Naive B cell (primary cell): ENCODE data around the gene USP6NL. TPM values are rescaled to one million over a fixed set of nuclear protein-coding genes. Genes with fewer than 3 reads are reported as not detected.
A peak's percentile ranks its signal among the peaks of the same experiment; 100 is the strongest.
"Not testable (repeated sequence)": the region's sequence is repeated elsewhere in the genome, so short reads cannot be mapped to it uniquely, and the experiment has no call there.

ENCODE experiments used
- ATAC-seq, 2 donors: fragments of 150-1000 bp; cut with Tn5 transposase; 2 replicates each; pipeline ENCODE4 v1.10.0; 2021; ENCODE audit warnings: low read depth in 2 of 2, mild to moderate bottlenecking in 2 of 2, moderate library complexity in 2 of 2
- DNase-seq: peaks from one replicate; pipeline ENCODE4 v3.0.0; 2022
- H3K27ac Mint-ChIP-seq, 6 donors: one replicate each; pipeline ENCODE4 v1.8.0; 2020 to 2022; ENCODE audit warnings: mild to moderate bottlenecking in 6 of 6, mixed read lengths in 6 of 6, moderate library complexity in 5 of 6, inconsistent platforms in 2 of 6
- H3K27me3 Mint-ChIP-seq, 3 donors: one replicate each; pipeline ENCODE4 v1.8.0; 2021 to 2022; ENCODE audit warnings: mixed read lengths in 3 of 3, mild to moderate bottlenecking in 1 of 3
- H3K36me3 Mint-ChIP-seq, 2 donors: one replicate each; pipeline ENCODE4 v1.8.0; 2020 to 2022; ENCODE audit warnings: mixed read lengths in 2 of 2, inconsistent platforms in 1 of 2, mild to moderate bottlenecking in 1 of 2
- H3K4me1 Mint-ChIP-seq, 3 donors: one replicate each; pipeline ENCODE4 v1.8.0; 2020 to 2022; ENCODE audit warnings: mixed read lengths in 3 of 3, inconsistent platforms in 1 of 3, mild to moderate bottlenecking in 1 of 3, moderate library complexity in 1 of 3
- H3K4me3 Mint-ChIP-seq, 8 donors: one replicate each; pipeline ENCODE4 v1.8.0; 2020 to 2022; ENCODE audit warnings: mild to moderate bottlenecking in 8 of 8, mixed read lengths in 8 of 8, moderate library complexity in 8 of 8, inconsistent platforms in 2 of 8
- H3K9me3 Mint-ChIP-seq, 7 donors: one replicate each; pipeline ENCODE4 v1.8.0; 2020 to 2022; ENCODE audit warnings: mixed read lengths in 7 of 7, mild to moderate bottlenecking in 5 of 7, inconsistent platforms in 2 of 7, moderate library complexity in 1 of 7
- polyA plus RNA-seq, 6 donors: library from polyadenylated mRNA; unstranded; fragments of 300-500 nt; fragmentation: Illumina TruSeq; gene quantifications; one replicate each; pipeline ENCODE4 v1.2.3, GENCODE V29; 2021; ENCODE audit warnings: low read depth in 6 of 6

Gene USP6NL
- polyA plus RNA-seq, 6 donors from 2014 or later: 37.8 to 56.8 (median 50.2) TPM

DNA sequence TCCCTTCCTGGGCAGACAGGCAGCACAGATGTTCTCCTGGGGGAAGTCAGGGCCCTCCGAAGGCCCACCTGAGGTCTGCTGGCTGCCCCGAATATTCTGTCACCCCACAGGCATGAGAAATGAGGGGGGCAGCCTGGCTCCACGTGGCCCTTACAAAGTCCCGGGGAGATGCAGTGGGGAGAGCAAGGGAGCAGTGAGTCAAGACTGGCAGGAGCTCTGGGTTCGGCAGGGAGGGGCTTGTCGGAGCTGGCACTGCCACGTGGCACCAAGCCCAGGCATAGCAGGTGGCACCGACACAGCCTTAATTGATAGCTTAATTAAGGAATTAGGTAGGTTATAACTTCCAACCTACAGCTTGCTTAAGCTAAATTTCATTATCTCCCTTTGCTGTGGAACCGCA is 163.9 kb downstream of the USP6NL start:
- H3K27ac Mint-ChIP-seq: no peak overlapping the region
- H3K36me3 Mint-ChIP-seq: no peaks in the 10 kb centered on the region
- H3K27me3 Mint-ChIP-seq: no peaks in the 10 kb centered on the region
- H3K9me3 Mint-ChIP-seq: no peaks in the 10 kb centered on the region
- H3K4me3 Mint-ChIP-seq: peak overlapping the region in 2 of 8 donors; percentile 32 to 89
- ATAC-seq (no peak), DNase-seq (no peak)
- peaks cover 17 to 47% (median 44%) of the 10 kb centered on the region in 3 donors for H3K4me1 Mint-ChIP-seq

GRCh38 chr10:11446864-11447263 is 164.6 kb downstream of the USP6NL start:
- H3K27ac Mint-ChIP-seq: peak overlapping the region in 2 of 6 donors; percentile 26 to 30
- H3K4me1 Mint-ChIP-seq: peaks cover 12 to 45% (median 42%) of the 10 kb centered on the region in 3 donors
- no peaks in the 10 kb centered on the region for H3K9me3 Mint-ChIP-seq
- DNase-seq (no peak), ATAC-seq (no peak)
- H3K27me3 Mint-ChIP-seq: no peaks in the 10 kb centered on the region
- H3K36me3 Mint-ChIP-seq: no peaks in the 10 kb centered on the region
- H3K4me3 Mint-ChIP-seq: no peak overlapping the region

DNA sequence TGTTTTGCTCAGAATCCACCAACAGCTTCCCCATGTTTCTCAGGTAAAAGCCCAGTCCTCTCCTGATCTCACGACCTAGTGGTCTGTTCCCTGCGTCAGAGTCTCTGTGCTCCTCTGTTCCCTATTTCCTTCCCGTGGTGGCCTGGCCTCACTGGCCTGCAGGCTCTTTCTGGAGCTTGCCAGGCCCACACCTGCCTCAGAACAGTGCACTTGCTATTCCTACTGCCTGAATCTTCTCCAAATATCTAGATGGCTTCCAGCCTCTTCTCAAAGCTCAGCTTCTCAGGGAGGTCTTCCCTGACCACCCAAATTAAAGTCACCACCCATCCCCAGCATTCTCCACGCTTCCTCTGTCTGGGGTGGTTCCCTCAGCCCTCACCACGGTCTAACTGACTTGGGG is 165.3 kb downstream of the USP6NL start:
- Mint-ChIP-seq H3K4me1 (peaks cover 9 to 43% (median 37%) of the 10 kb centered on the region in 3 donors), H3K27ac (peak overlapping the region in 4 of 6 donors; percentile 19 to 87 (median 77)), H3K27me3 (no peaks in the 10 kb centered on the region), H3K36me3 (no peaks in the 10 kb centered on the region), H3K4me3 (peak overlapping the region in 1 of 8 donors; percentile 50), H3K9me3 (no peaks in the 10 kb centered on the region)
- DNase-seq (no peak), ATAC-seq (no peak)

DNA sequence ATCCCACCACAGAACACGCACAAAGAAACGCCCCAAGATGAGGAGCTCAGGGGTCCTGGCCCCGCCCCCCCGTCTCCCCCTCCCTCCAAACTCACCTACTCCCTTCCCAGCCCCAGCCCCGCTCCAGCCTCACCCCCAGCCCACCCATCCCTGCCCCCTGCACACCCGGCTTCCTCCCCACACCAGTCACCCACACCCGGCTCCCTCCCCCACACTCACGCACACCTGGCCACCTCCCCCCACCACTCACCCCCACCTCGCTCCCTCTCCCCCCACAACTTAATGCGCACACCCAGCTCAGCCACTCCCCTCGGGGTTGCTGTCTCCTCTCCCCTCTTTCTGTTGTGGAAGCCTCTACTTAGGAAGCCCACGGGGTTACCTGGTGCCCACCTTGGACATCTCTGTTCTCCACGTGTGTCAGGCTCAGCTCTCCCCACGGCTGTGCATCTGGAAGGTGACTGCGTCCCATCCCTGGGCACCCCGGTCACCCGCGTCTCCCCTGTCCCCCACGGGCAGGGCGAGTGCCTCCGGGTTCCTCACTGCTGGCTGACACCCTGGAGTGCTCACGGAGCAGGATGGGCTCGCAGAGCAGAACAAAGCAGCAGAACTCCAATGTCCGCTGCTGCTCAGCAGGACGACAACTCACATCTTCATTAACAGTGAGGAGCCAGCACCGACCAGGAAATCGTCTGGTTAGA is 166.8 kb downstream of the USP6NL start:
- Mint-ChIP-seq H3K9me3 (no peaks in the 10 kb centered on the region), H3K27ac (no peak overlapping the region), H3K27me3 (no peaks in the 10 kb centered on the region), H3K36me3 (no peaks in the 10 kb centered on the region), H3K4me1 (peaks cover 10 to 46% (median 36%) of the 10 kb centered on the region in 3 donors), H3K4me3 (no peak overlapping the region)
- ATAC-seq: no peak
- no peak for DNase-seq

DNA sequence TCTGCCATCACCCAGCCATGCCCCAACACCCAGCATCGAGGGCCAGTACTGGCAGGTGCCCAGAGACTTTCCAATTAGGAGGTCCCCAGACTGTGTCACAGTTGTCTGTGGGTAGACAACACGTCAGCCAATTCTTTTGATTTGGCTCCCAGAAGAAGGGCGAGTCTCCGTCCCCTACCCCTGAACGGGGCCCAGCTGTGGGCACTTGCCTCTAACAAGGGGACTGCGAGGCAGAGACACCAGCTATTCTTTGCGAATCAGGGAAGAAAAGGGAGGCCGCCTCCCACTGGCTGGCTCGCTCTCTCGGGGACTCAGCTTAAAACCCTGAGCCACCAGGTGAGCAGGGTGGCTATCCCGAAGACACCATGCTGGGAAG is 167.3 kb downstream of the USP6NL start:
- DNase-seq (no peak), ATAC-seq (no peak)
- Mint-ChIP-seq H3K4me3 (no peak overlapping the region), H3K27ac (peak overlapping the region in 1 of 6 donors; percentile 39), H3K27me3 (no peaks in the 10 kb centered on the region), H3K4me1 (peaks cover 10 to 41% (median 36%) of the 10 kb centered on the region in 3 donors), H3K9me3 (no peaks in the 10 kb centered on the region), H3K36me3 (no peaks in the 10 kb centered on the region)

DNA sequence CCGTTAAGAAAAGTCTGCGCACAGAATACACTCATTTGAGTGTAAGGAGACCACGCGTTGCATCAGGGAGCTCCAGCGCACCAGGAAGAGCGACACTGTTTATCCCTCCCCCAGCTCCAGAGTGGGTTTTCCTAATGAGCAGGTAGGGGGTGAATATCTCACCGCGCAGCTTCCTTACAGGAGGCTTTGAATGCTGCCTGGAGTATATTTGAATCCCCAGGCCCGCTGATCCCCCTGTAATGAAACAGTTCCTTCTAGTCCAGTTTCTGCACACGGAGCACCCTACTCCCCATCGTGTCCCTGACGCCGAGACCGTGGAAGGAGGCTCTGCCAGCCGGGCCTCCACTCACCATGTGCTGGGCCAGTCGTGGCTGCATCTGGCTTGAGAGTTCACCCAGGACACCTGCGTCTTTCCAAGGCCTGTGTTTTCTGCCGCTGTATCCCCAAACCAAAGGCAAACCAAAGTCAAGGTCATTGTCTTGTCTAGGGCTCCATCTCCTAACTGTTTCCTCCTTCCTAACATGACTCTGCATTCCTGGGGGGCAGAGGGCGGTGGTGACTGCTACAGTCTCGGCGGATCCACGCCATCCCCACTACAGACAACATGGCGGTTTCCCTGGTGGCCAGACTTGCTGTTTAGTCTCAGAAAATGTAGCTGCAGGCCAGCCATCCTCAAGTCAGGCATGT is 167.8 kb downstream of the USP6NL start:
- DNase-seq: no peak
- Mint-ChIP-seq H3K27me3 (no peaks in the 10 kb centered on the region), H3K27ac (peak overlapping the region in 2 of 6 donors; percentile 39 to 62), H3K4me1 (peaks cover 8 to 36% (median 31%) of the 10 kb centered on the region in 3 donors), H3K9me3 (no peaks in the 10 kb centered on the region), H3K4me3 (no peak overlapping the region), H3K36me3 (no peaks in the 10 kb centered on the region)
- ATAC-seq: no peak

DNA sequence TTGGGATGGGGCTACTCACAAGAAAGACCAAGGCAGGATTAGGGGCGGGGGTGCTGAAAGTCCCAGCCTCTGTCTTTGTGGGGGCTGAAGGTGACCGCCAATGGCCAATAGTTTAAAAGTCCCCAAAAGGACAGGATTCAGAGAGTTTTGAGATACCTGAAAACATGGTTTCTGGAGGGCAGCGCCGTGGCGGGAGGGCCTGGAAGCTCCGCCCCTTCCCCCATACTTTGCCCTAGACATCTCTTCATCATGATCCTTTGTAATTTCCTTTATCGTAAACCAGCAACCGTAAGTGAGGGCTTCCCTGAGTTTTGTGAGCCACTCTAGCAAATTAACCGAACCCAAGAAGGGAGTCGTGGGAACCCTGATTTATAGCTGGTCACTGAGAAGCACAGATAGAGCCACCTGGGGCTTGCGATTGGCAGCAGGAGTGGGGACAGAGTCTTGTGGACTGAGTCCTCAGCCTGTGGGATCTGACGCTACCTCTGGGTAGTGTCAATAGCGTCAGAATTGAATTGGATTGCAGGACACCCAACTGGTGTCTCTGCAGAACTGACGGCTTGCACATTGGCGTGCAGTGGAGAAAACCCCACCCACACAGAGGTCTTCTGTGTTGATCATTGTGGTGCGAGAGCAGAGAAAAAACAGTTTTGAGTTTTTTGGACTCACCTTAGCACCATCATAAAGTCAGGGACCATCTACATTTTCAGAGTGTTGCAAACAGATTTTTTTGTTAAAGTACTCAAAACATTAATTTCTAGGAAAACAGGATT is 169.3 kb downstream of the USP6NL start:
- H3K27me3 Mint-ChIP-seq: no peaks in the 10 kb centered on the region
- H3K27ac Mint-ChIP-seq: no peak overlapping the region
- no peak for ATAC-seq
- H3K36me3 Mint-ChIP-seq: no peaks in the 10 kb centered on the region
- no peak for DNase-seq
- no peaks in the 10 kb centered on the region for H3K9me3 Mint-ChIP-seq
- H3K4me1 Mint-ChIP-seq: peaks cover 5 to 22% (median 20%) of the 10 kb centered on the region in 3 donors
- H3K4me3 Mint-ChIP-seq: no peak overlapping the region

DNA sequence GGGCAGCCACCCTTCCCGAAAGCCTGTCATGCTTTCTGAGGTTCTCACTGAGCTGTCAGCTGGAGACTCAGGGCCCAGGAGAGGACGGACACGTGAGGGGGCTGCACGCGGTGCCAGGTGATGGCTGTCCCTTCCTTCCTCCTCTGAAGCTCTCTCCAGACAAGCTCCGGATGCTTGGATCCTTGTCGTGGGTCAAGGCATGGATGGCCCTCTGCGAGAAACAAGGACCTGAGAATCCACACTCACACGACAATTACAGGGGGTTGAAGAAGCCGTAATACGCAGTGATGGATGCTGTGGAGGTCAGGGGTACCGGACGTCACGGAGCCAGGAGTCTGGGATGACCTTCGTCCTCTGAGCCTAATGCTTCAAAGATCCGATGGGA is 170.3 kb downstream of the USP6NL start:
- Mint-ChIP-seq H3K36me3 (no peaks in the 10 kb centered on the region), H3K4me3 (no peak overlapping the region), H3K27ac (peak overlapping the region in 1 of 6 donors; percentile 24), H3K27me3 (peaks cover 0 to under 1% (median 0%) of the 10 kb centered on the region in 3 donors), H3K9me3 (no peaks in the 10 kb centered on the region), H3K4me1 (peaks cover 5 to 16% (median 15%) of the 10 kb centered on the region in 3 donors)
- DNase-seq (no peak), ATAC-seq (no peak)

DNA sequence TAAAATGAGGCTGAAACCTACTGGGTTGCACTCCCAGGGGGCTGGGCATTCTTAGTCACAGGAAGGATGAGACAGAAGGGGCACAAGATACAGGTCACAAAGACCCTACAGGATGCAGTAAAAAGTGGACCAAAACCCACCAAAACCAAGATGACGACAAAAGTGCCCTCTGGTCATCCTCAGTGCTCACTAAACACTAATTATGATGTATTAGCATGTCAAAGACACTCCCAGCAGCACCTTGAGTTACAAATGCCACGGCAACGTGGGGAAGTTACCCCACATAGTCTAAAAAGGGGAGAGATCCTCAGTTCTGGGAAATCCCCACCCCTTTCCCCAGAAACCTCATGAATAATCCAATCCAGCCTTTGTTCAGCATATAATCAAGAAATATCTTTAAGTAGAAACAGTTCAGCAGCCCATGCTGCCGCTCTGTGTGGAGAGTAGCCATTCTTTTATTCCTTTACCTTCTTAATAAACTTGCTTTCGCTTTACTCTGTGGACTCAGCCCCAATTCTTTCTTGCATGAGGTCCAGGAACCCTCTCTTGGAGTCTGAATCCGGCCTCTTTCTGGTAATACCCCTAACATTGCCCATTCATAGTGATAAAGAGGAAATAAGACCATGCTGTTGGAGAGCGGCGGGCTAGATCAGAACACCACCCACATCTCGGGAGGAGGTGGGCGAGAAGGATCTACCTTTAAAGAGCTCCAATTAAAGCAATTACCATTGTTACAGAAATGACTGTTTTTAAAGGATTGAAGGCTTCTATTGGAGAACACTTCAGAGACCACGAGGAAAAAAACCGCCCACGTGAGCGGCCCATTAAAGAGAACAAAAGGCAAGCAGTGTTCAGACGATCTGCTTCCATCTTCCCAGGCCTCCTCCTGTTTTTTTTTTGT is 170.9 kb downstream of the USP6NL start:
- Mint-ChIP-seq H3K4me3 (peak overlapping the region in 1 of 8 donors; percentile 59), H3K36me3 (no peaks in the 10 kb centered on the region), H3K27ac (peak overlapping the region in 1 of 6 donors; percentile 9), H3K9me3 (no peaks in the 10 kb centered on the region), H3K27me3 (peaks cover 0 to 4% (median 0%) of the 10 kb centered on the region in 3 donors), H3K4me1 (peaks cover 5 to 12% (median 10%) of the 10 kb centered on the region in 3 donors)
- peak in 1 of 2 donors; percentile 20 for ATAC-seq
- DNase-seq: no peak

DNA sequence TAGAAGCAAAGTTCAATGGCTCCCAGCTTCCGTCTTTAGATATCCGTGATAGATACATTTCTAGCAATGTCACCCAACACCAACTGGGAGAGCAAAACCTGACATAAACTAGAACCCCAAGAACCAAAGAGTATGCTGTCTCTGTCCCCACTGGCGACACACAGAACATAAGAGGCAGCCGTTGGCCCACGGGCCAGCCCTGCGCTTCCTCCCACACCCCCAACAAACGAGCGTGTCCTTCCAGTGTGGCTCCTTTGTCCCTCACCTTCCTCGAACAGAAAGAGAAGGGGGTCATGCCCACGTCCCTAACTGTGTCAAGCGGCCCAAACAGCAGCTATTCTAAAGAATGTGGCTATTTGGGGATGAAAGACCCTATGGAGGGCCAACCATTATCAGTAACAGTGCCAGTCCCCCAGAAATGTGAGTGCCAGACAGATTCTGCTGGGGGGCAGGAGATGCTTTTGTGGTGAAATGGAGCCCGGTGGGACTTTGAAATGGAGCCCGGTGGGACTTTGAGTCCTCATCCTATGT is 171.9 kb downstream of the USP6NL start:
- H3K27ac Mint-ChIP-seq: peak overlapping the region in 2 of 6 donors; percentile 17 to 38
- peaks cover 5 to 12% (median 10%) of the 10 kb centered on the region in 3 donors for H3K4me1 Mint-ChIP-seq
- ATAC-seq (no peak), DNase-seq (no peak)
- H3K4me3 Mint-ChIP-seq: no peak overlapping the region
- peaks cover 0 to 4% (median 0%) of the 10 kb centered on the region in 3 donors for H3K27me3 Mint-ChIP-seq
- H3K36me3 Mint-ChIP-seq: no peaks in the 10 kb centered on the region
- H3K9me3 Mint-ChIP-seq: no peaks in the 10 kb centered on the region

DNA sequence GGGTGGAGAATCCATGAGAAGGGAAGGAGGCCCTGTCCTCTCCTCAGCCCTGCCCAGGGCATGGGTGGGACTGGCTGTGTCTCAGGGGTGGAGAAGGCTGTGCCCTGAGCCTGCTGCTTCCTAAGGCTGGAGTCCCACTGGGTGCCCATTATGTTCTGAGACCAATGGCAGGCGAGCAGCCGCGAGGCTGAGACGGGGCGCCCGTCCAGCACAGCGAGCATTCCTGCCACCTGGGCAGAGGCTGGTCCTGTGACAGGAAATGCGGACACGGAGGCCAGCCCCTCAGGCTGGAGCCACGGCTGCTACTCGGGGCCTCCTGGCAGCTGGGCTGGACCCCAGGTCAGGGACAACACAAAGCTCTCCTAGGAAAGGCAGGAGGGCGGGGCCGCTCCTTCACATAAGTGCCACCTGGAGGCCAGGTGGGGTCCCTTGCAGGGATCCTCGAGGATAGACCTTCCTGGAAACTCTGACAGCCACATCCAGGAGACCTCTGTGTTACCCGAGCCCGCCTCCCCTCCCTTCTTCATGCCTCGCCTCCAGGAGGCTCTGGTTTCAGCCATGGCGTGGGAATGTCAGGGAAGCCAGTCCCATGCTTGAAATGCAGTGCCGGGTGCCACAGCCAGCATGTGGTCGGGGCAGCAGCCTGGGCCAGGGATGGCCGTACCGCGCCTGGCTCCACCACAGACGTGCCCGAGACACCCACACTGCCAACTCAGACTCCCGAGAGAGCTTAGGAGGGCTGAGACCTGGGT is 173.9 kb downstream of the USP6NL start:
- Mint-ChIP-seq H3K4me1 (peaks cover 5 to 12% (median 10%) of the 10 kb centered on the region in 3 donors), H3K36me3 (no peaks in the 10 kb centered on the region), H3K27ac (no peak overlapping the region), H3K9me3 (no peaks in the 10 kb centered on the region), H3K4me3 (no peak overlapping the region), H3K27me3 (peaks cover 0 to 4% (median 0%) of the 10 kb centered on the region in 3 donors)
- DNase-seq (no peak), ATAC-seq (no peak)

- ATAC-seq, H3K9me3 Mint-ChIP-seq, H3K4me3 Mint-ChIP-seq, DNase-seq, H3K27me3 Mint-ChIP-seq, H3K36me3 Mint-ChIP-seq: not testable (repeated sequence)
- peaks cover 5 to 12% (median 10%) of the 10 kb centered on the region in 3 donors for H3K4me1 Mint-ChIP-seq
- peak overlapping the region in 1 of 6 donors; percentile 40 for H3K27ac Mint-ChIP-seq
These were observed 175.0 kb downstream of the USP6NL start for GRCh38 chr10:11436445-11436844.
